Fibroblast of pulmonary artery (primary cell): Measurements from ENCODE around the gene TRIP10.

ENCODE experiments used
- DNase-seq: peaks from one replicate; pipeline ENCODE4 v3.0.0-alpha.2; 2010; ENCODE audit warnings: low read depth
- H3K4me3 ChIP-seq: replicated peaks from 2 replicates; pipeline ENCODE4 v1.5.1; 2011; ENCODE audit warnings: low read depth, mild to moderate bottlenecking, control low read depth, low read length, moderate library complexity
- TF ChIP-seq, protein P1 (sequence below): IDR thresholded peaks from 2 replicates; pipeline ENCODE4 v1.5.1; 2011; ENCODE audit warnings: mild to moderate bottlenecking, control low read depth, low read length, inconsistent platforms; ENCODE audit errors: missing control alignments

TRIP10 gene

GRCh38 chr19:6711605-6712004 is 27.9 kb upstream of the TRIP10 start:
- DNase-seq: no peak
- TF ChIP-seq, protein P1, sequence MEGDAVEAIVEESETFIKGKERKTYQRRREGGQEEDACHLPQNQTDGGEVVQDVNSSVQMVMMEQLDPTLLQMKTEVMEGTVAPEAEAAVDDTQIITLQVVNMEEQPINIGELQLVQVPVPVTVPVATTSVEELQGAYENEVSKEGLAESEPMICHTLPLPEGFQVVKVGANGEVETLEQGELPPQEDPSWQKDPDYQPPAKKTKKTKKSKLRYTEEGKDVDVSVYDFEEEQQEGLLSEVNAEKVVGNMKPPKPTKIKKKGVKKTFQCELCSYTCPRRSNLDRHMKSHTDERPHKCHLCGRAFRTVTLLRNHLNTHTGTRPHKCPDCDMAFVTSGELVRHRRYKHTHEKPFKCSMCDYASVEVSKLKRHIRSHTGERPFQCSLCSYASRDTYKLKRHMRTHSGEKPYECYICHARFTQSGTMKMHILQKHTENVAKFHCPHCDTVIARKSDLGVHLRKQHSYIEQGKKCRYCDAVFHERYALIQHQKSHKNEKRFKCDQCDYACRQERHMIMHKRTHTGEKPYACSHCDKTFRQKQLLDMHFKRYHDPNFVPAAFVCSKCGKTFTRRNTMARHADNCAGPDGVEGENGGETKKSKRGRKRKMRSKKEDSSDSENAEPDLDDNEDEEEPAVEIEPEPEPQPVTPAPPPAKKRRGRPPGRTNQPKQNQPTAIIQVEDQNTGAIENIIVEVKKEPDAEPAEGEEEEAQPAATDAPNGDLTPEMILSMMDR: no peak
- no peak overlapping the region for H3K4me3 ChIP-seq

GRCh38 chr19:6712231-6712630 is 27.2 kb upstream of the TRIP10 start:
- H3K4me3 ChIP-seq: no peak overlapping the region
- DNase-seq: no peak
- TF ChIP-seq, protein P1: no peak

GRCh38 chr19:6712692-6713670 is 26.5 kb upstream of the TRIP10 start:
- H3K4me3 ChIP-seq: no peak overlapping the region

DNA sequence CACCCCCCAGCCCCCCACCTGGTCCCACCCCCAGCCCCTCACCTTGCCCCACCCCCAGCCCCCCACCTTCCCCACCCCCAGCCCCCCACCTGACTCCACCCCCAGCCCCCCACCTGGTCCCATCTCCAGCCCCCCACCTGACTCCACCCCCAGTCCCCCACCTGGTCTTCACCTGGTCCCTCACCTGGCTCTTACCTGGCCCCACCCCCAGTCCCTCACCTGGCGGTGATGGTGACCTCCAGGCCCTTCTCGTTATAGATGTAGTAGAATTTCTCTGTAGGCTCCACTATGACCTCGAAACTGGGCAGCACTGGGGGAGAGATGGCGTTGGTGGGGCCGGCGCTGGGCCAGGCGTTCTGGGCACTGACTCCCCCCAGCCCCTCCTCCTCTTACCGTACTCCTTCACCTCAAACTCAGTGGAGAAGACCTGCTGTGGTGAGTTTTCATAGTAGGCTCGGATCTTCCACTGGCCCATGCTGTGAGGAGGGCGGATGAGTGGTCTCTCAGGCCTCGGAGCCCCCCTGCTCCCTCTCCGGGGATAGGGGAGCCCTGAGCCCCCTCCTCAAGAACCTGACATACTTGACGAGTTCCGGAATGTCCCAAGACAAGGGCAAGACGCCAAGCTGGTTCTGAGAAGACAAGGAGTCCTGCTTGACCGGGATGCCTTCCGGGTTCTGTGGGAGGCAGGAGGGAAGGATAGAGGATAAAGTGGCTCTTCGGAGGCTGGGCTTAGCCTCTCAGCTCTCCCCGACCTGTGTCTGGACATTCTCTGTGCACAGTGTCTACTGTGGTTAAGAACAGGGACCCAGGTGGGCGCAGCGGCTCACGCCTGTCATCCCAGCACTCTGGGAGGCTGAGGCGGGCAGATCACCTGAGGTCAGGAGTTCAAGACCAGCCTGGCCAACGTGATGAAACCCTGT is 25.4 kb upstream of the TRIP10 start:
- no peak for DNase-seq
- no peak overlapping the region for H3K4me3 ChIP-seq
- TF ChIP-seq, protein P1: no peak

More at GRCh38 chr19:6712692-6713670, 26.5 kb upstream of the TRIP10 start:
- DNase-seq: no peak
- TF ChIP-seq, protein P1: no peak

GRCh38 chr19:6714749-6715555 is 24.5 kb upstream of the TRIP10 start:
- H3K4me3 ChIP-seq: no peak overlapping the region
- TF ChIP-seq, protein P1: no peak
- no peak for DNase-seq

DNA sequence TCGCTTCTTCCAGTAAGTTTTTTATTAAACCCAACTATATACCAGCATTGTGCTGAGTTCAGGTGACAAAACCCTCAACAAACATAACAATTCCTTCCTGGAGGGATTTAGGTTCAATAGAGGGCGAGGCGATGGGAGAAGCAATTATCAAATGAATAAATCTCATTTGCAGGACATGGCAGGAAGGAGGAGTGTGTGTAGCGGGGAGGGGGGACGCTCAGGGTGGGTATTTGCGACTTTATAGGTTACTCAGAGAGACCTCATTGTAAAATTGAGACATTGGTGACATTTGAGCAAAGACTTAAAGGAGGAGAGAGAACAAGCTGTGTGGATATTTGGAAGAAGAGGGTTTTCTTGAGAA is 22.9 kb upstream of the TRIP10 start:
- TF ChIP-seq, protein P1: no peak
- no peak overlapping the region for H3K4me3 ChIP-seq
- DNase-seq: no peak
